Keratinocyte (primary cell): ENCODE results near the gene ARNT2.

ENCODE experiments used
- EZH2 ChIP-seq: IDR thresholded peaks from one replicate; pipeline ENCODE4 v1.6.1; 2012; ENCODE audit warnings: inconsistent platforms, mild to moderate bottlenecking, low read length, moderate library complexity
- TF ChIP-seq, protein P1 (sequence below), 3 experiments: IDR thresholded peaks in 1 of 3; conservative IDR thresholded peaks in 1 of 3; optimal IDR thresholded peaks in 1 of 3; 2 replicates in 2 of 3; 3 replicates in 1 of 3; pipeline versions ENCODE3 to v1.5.1; 2011; ENCODE audit warnings: low read length in 3 of 3, mild to moderate bottlenecking in 3 of 3, moderate library complexity in 2 of 3, control low read depth in 1 of 3, inconsistent platforms in 1 of 3; ENCODE audit not compliant: insufficient read depth in 2 of 3; ENCODE audit errors: extremely low read depth in 1 of 3

DNA sequence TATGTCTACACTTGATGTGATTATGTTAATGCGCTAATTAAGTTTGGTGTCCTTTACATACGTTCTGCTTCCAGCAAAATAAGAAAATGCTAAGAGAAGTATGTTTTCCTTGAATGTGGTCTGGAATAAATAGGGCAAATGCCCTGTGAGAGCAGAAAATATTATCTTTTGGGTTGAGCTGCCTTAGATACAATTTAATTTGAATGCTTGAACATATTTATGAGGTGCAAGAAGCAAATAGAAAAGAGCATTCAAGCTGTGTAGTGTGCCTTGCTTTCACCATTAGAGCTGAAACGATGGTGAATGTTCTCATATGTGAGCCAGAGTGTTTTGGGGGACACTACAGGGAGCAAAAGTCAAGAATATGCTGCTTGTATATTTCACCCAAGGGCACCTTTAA lies 15.9 kb upstream of the ARNT2 start:
- TF ChIP-seq, protein P1, sequence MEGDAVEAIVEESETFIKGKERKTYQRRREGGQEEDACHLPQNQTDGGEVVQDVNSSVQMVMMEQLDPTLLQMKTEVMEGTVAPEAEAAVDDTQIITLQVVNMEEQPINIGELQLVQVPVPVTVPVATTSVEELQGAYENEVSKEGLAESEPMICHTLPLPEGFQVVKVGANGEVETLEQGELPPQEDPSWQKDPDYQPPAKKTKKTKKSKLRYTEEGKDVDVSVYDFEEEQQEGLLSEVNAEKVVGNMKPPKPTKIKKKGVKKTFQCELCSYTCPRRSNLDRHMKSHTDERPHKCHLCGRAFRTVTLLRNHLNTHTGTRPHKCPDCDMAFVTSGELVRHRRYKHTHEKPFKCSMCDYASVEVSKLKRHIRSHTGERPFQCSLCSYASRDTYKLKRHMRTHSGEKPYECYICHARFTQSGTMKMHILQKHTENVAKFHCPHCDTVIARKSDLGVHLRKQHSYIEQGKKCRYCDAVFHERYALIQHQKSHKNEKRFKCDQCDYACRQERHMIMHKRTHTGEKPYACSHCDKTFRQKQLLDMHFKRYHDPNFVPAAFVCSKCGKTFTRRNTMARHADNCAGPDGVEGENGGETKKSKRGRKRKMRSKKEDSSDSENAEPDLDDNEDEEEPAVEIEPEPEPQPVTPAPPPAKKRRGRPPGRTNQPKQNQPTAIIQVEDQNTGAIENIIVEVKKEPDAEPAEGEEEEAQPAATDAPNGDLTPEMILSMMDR (optimal IDR thresholded peaks at IDR 0.05 in 1 of 3, IDR thresholded peaks at IDR 0.05 in 1 of 3, conservative IDR thresholded peaks at IDR 0.05 in 1 of 3; ENCODE audit: extremely low read depth in 1 of 3, insufficient read depth in 2 of 3, low read length in 3 of 3) = no peak
- no peak for TF ChIP-seq EZH2
